ENCODE measurements around the gene KIAA0753. TPM values are rescaled to one million over a fixed set of nuclear protein-coding genes. Genes with fewer than 3 reads are reported as not detected.

The KIAA0753 gene
- total and polyA plus RNA-seq, 10 of the 15 experiments (the other 5 are each of a cell fraction or from before 2014, with no cell fraction given) = 2.2 to 15.2 (median 7.7) TPM

DNA sequence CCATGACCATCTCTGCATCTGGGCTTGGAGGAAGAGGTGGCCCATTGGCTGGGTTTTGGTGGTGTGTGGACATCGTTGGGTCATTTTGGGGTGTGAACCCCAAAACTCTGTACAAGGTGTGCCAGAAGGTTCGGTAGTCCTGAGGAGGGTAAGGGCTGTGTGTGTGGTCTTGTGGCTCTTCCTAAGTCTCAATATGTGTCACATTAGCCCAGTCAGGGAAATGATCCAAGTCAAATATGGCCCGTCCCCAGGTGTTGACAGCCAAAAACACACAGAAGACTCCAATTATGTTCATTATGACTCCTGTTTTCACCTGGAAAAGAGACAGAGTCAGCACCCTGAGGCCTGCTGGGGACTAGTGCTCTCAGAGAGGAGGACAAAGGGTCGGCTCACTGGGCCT is 45.5 kb upstream of the KIAA0753 start (continued):
- TF ChIP-seq, protein P1, sequence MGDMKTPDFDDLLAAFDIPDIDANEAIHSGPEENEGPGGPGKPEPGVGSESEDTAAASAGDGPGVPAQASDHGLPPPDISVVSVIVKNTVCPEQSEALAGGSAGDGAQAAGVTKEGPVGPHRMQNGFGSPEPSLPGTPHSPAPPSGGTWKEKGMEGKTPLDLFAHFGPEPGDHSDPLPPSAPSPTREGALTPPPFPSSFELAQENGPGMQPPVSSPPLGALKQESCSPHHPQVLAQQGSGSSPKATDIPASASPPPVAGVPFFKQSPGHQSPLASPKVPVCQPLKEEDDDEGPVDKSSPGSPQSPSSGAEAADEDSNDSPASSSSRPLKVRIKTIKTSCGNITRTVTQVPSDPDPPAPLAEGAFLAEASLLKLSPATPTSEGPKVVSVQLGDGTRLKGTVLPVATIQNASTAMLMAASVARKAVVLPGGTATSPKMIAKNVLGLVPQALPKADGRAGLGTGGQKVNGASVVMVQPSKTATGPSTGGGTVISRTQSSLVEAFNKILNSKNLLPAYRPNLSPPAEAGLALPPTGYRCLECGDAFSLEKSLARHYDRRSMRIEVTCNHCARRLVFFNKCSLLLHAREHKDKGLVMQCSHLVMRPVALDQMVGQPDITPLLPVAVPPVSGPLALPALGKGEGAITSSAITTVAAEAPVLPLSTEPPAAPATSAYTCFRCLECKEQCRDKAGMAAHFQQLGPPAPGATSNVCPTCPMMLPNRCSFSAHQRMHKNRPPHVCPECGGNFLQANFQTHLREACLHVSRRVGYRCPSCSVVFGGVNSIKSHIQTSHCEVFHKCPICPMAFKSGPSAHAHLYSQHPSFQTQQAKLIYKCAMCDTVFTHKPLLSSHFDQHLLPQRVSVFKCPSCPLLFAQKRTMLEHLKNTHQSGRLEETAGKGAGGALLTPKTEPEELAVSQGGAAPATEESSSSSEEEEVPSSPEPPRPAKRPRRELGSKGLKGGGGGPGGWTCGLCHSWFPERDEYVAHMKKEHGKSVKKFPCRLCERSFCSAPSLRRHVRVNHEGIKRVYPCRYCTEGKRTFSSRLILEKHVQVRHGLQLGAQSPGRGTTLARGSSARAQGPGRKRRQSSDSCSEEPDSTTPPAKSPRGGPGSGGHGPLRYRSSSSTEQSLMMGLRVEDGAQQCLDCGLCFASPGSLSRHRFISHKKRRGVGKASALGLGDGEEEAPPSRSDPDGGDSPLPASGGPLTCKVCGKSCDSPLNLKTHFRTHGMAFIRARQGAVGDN (IDR thresholded peaks at IDR 0.05) = no peak
- TF ChIP-seq KAT2A (conservative IDR thresholded peaks at IDR 0.05; ENCODE audit: control insufficient read depth, low read depth, low read length) (no peak), ETV6 (conservative IDR thresholded peaks at IDR 0.05 in 1 of 2, IDR thresholded peaks at IDR 0.05 in 1 of 2; ENCODE audit: borderline replicate concordance in 1 of 2, low read depth in 1 of 2) (no peak)

DNA sequence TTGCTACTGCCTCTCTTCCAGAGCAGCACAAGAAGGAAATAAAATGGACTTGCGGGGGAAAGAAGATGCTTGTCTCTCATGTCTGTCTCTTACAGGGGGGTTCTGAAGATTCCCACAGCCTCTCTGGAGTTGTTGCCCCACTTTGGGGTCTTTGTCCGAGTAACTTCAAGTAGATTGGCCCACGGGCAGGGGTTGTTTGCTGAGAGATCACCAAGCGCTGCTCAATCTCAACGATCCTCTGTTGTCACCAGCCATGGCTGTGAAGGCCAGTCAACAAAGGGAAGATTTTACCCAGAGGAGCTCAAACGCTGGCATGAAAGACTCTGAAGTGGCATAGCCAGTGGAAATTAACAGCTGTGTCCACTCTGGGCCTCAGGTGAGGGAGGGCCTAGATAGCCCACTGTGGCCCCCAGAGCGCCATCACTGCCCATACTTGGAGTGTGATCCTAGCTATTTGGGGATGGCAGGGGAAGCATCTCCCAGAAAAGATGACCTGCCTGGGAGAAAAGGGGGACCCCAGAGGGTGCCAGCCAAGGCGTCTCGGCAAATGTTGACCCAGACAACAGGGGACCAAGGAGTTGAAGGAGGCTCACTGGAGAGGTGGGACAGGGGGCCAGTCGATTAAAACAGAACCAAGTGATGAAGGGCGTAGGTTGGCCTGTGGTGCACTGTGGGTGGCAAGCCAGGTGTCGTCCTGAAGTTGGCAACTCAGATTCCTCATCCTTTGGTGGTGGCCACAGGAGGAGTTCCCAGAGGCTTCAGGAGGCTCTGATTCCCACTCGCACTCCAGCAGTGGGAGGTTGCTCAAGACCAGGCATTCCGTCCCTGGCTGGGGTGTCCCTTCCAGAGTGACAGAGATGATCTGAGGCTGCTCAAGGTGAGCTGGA is 44.6 kb upstream of the KIAA0753 start:
- RAD21 ChIA-PET (ENCODE audit: unreplicated experiment) = no interaction called here
- Histone ChIP-seq H3K27me3 (replicated peaks in 1 of 2; ENCODE audit: control insufficient read depth in 2 of 2, insufficient read depth in 2 of 2, low read length in 1 of 2) (no peaks in the 10 kb centered on the region; a peak in 1 of 4 replicates), H3K4me2 (ENCODE audit: control insufficient read depth, insufficient read depth) (no peak overlapping the region), H3K4me1 (ENCODE audit: control insufficient read depth, insufficient read depth, low read length) (peaks cover 4% of the 10 kb centered on the region), H2AFZ (ENCODE audit: control insufficient read depth, low read depth, low read length) (no peak overlapping the region), H3K9ac (ENCODE audit: control insufficient read depth, insufficient read depth, low read length) (no peak overlapping the region), H3K4me3 (no peak overlapping the region), H3K27ac (ENCODE audit: control insufficient read depth, insufficient read depth) (no peak overlapping the region), H4K20me1 (ENCODE audit: control insufficient read depth, insufficient read depth) (no peaks in the 10 kb centered on the region), H3K79me2 (ENCODE audit: control insufficient read depth, insufficient read depth, low read length) (no peaks in the 10 kb centered on the region), H3K36me3 (ENCODE audit: control insufficient read depth in 2 of 2, insufficient read depth in 2 of 2, low read length in 1 of 2) (no peaks in the 10 kb centered on the region), H3K9me3 (replicated peaks; ENCODE audit: control insufficient read depth, insufficient read depth, low read length) (no peaks in the 10 kb centered on the region)
- 40% methylated on average over 14 of the region's 14 CpGs for WGBS (ENCODE audit: insufficient coverage, insufficient replicate concordance, low lambda C conversion rate, missing lambda C conversion rate)
- TF ChIP-seq BCL11A (IDR thresholded peaks at IDR 0.05; ENCODE audit: low read depth, low read length) (no peak), HDAC6 (IDR thresholded peaks at IDR 0.05; ENCODE audit: unreplicated experiment) (no peak), SMAD1 (IDR thresholded peaks at IDR 0.05; ENCODE audit: low read depth, partially characterized antibody) (no peak)
- POLR2A ChIA-PET = no interaction called here
- CTCF ChIA-PET = no interaction called here
- intact Hi-C loops (cut with micrococcal nuclease; ENCODE audit: unreplicated experiment) (no loop called here), in situ Hi-C loops (cut with MboI) (no loop called here)
- BruUV-seq (replicated peaks) = no TSS peak
- DNase-seq (ENCODE audit: low read depth, low spot score) (no peak), FAIRE-seq (no peak), ATAC-seq (no peak)
- SMC1A ChIA-PET (ENCODE audit: uncharacterized antibody, unreplicated experiment) = no interaction called here
